Smooth muscle cell (in vitro differentiated cells): ENCODE results near the gene FRMD8. TPM values are rescaled to one million over a fixed set of nuclear protein-coding genes. Genes with fewer than 3 reads are reported as not detected.
A peak's percentile ranks its signal among the peaks of the same experiment; 100 is the strongest.

Experiments
- DNase-seq: peaks from one replicate; lab custom pipeline; 2025; ENCODE audit not compliant: unreplicated experiment; lab: John Stamatoyannopoulos, UW
- H2AFZ ChIP-seq: fragments of 200-600 bp; sonication (generic); 2 replicates; pipeline ENCODE4 v1.6.0; 2016; ENCODE audit warnings: antibody characterized with exemption, low read depth, mild to moderate bottlenecking
- H3F3A ChIP-seq: fragments of 200-600 bp; sonication (generic); 2 replicates; pipeline ENCODE4 v1.6.0; 2017; ENCODE audit warnings: antibody characterized with exemption, low read depth
- H3K27ac ChIP-seq: fragments of 200-600 bp; sonication (generic); 2 replicates; pipeline ENCODE4 v1.5.1; 2016; ENCODE audit warnings: low read depth, mild to moderate bottlenecking
- H3K27me3 ChIP-seq: fragments of 200-600 bp; sonication (generic); 2 replicates; pipeline ENCODE4 v1.6.1; 2016; ENCODE audit warnings: low read depth, mild to moderate bottlenecking
- H3K36me3 ChIP-seq: fragments of 200-600 bp; sonication (generic); 2 replicates; pipeline ENCODE4 v1.5.1; 2016; ENCODE audit warnings: low read depth
- H3K4me1 ChIP-seq: fragments of 200-600 bp; sonication (generic); 2 replicates; pipeline ENCODE4 v1.5.1; 2016; ENCODE audit warnings: low read depth
- H3K4me2 ChIP-seq: fragments of 200-600 bp; sonication (generic); 2 replicates; pipeline ENCODE4 v1.6.0; 2016; ENCODE audit warnings: mild to moderate bottlenecking
- H3K4me3 ChIP-seq: fragments of 200-600 bp; sonication (generic); 2 replicates; pipeline ENCODE4 v1.5.1; 2016; ENCODE audit warnings: mild to moderate bottlenecking
- H3K79me2 ChIP-seq: fragments of 200-600 bp; sonication (generic); 2 replicates; pipeline ENCODE4 v1.6.0; 2016; ENCODE audit warnings: low read depth, mild to moderate bottlenecking
- H3K9ac ChIP-seq: fragments of 200-600 bp; sonication (generic); 2 replicates; pipeline ENCODE4 v1.6.0; 2016; ENCODE audit warnings: low read depth
- H3K9me3 ChIP-seq: fragments of 200-600 bp; sonication (generic); replicated peaks from 2 replicates; pipeline ENCODE4 v1.5.1; 2016; ENCODE audit warnings: low read depth
- H4K20me1 ChIP-seq: fragments of 200-600 bp; sonication (generic); 2 replicates; pipeline ENCODE4 v1.6.0; 2016; ENCODE audit warnings: low read depth
- CTCF ChIP-seq: fragments of 200-600 bp; sonication (generic); IDR thresholded peaks from 2 replicates; pipeline ENCODE4 v1.5.1; 2017; ENCODE audit warnings: borderline replicate concordance, mild to moderate bottlenecking, antibody characterized with exemption; ENCODE audit not compliant: insufficient read depth, poor library complexity, severe bottlenecking
- WGBS: methylation state at CpG from one replicate; pipeline ENCODE4 v1.1.7; 2016; ENCODE audit warnings: low lambda C conversion rate; 5-methylcytosine and 5-hydroxymethylcytosine counted together
- polyA plus RNA-seq: library from polyadenylated mRNA; unstranded; fragments of >200 nt; fragmentation: Nextera tagmentation; extraction: Ambion mirVana; gene quantifications from 2 replicates; pipeline ENCODE4 v1.2.1, GENCODE V29; 2016
- total RNA-seq: library from RNA; depleted of rRNA; stranded (reverse); fragments of >200 nt; gene quantifications from 2 replicates; pipeline ENCODE4 v1.2.3, GENCODE V29; 2014

Gene FRMD8
- total and polyA plus RNA-seq, 2 experiments from 2014 or later, result 16.7 to 37.8 TPM

GRCh38 chr11:65362320-65362931 lies 24.0 kb upstream of the FRMD8 start:
- Histone ChIP-seq H3K4me1 (no peaks in the 10 kb centered on the region), H3K27me3 (peaks cover 8% of the 10 kb centered on the region), H4K20me1 (no peaks in the 10 kb centered on the region), H3K27ac (no peak overlapping the region), H3K79me2 (peaks cover 5% of the 10 kb centered on the region), H3K9me3 (no peaks in the 10 kb centered on the region), H3K9ac (no peak overlapping the region), H3F3A (no peaks in the 10 kb centered on the region), H3K4me3 (no peak overlapping the region), H2AFZ (no peak overlapping the region), H3K4me2 (no peak overlapping the region), H3K36me3 (no peaks in the 10 kb centered on the region)
- DNase-seq, result no peak
- 95% methylated on average over 10 of the region's 10 CpGs for WGBS
- TF ChIP-seq CTCF, result no peak

GRCh38 chr11:65362966-65363365 lies 23.5 kb upstream of the FRMD8 start:
- 96% methylated on average over 6 of the region's 6 CpGs for WGBS

GRCh38 chr11:65363770-65364169 lies 22.7 kb upstream of the FRMD8 start:
- no peak overlapping the region for H2AFZ ChIP-seq
- no peaks in the 10 kb centered on the region for H3K27me3 ChIP-seq
- WGBS, result 86% methylated on average over 3 of the region's 3 CpGs
- H3K27ac ChIP-seq, result no peak overlapping the region
- DNase-seq, result no peak
- no peak for TF ChIP-seq CTCF
- no peaks in the 10 kb centered on the region for H3K9me3 ChIP-seq
- H3K79me2 ChIP-seq, result peaks cover 5% of the 10 kb centered on the region
- H4K20me1 ChIP-seq, result no peaks in the 10 kb centered on the region
- no peaks in the 10 kb centered on the region for H3K36me3 ChIP-seq
- H3K4me2 ChIP-seq, result no peak overlapping the region
- H3K4me1 ChIP-seq, result no peaks in the 10 kb centered on the region
- no peaks in the 10 kb centered on the region for H3F3A ChIP-seq
- no peak overlapping the region for H3K9ac ChIP-seq
- H3K4me3 ChIP-seq, result no peak overlapping the region

More at GRCh38 chr11:65362966-65363365, 23.5 kb upstream of the FRMD8 start:
- peaks cover 5% of the 10 kb centered on the region for H3K79me2 ChIP-seq
- no peak overlapping the region for H3K4me3 ChIP-seq
- H3K4me2 ChIP-seq, result no peak overlapping the region
- H2AFZ ChIP-seq, result no peak overlapping the region
- no peaks in the 10 kb centered on the region for H3K4me1 ChIP-seq
- H3K9me3 ChIP-seq, result no peaks in the 10 kb centered on the region
- DNase-seq, result no peak
- no peak overlapping the region for H3K9ac ChIP-seq
- no peaks in the 10 kb centered on the region for H3F3A ChIP-seq
- no peaks in the 10 kb centered on the region for H4K20me1 ChIP-seq
- no peak overlapping the region for H3K27ac ChIP-seq
- peaks cover 2% of the 10 kb centered on the region for H3K27me3 ChIP-seq
- no peak for TF ChIP-seq CTCF
- H3K36me3 ChIP-seq, result no peaks in the 10 kb centered on the region

- Histone ChIP-seq H2AFZ (no peak overlapping the region), H3K27ac (no peak overlapping the region), H3K4me3 (peak overlapping the region; percentile 4), H3K9ac (no peak overlapping the region), H4K20me1 (no peaks in the 10 kb centered on the region), H3K27me3 (no peaks in the 10 kb centered on the region), H3F3A (peaks cover 3% of the 10 kb centered on the region), H3K79me2 (peaks cover 5% of the 10 kb centered on the region), H3K9me3 (no peaks in the 10 kb centered on the region), H3K4me2 (peak overlapping the region; percentile 33), H3K4me1 (no peaks in the 10 kb centered on the region), H3K36me3 (no peaks in the 10 kb centered on the region)
- WGBS, result 4% methylated on average over 4 of the region's 4 CpGs
- DNase-seq, result no peak
- TF ChIP-seq CTCF, result peak; percentile 81
Measured at GRCh38 chr11:65366340-65366773, 20.1 kb upstream of the FRMD8 start.
